Measurements from ENCODE around the gene FAM9C. TPM values are rescaled to one million over a fixed set of nuclear protein-coding genes. Genes with fewer than 3 reads are reported as not detected.

FAM9C gene
- total RNA-seq, 1 experiment from 2014 or later: not detected

DNA sequence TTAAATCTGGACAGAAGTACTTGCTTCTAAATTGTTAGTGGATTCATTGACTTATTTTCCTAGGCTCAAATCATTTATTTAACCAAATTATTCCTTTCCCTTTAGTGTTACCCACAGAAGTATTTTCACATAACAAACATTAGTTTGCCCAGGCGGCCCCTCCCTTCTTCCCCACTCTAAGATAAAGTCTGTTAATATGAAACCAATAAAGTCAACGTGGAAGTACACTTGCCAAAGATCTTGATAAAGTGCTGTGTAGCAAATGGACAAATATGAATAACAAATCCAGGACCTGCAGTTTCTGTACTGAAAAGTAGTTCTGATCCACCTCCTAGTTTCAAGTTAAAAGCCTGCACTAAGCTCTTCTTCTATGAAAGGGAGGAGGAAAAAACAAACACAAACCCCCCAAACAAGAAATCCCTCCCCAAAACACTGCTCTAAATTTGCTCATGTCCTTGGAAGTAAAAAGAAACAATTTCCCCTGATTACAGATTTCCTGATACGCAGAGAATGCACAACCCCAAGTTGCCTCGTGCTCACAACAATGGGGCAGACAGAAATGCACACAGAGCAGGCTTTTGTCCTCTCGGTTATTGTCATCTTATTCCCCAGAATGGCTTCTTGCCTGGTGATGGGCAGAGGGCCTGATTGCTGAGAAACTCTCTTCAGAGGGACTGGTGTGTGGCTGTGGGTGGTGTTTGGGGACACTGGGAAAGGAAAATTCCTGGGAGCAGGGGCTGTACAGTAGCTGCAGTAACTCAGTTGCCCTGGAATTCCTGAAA lies 46.3 kb downstream of the FAM9C start:
- Mint-ChIP-seq H3K27ac (ENCODE audit: low read depth, unreplicated experiment) (no peak overlapping the region), H3K4me1 (ENCODE audit: insufficient read depth, unreplicated experiment) (no peaks in the 10 kb centered on the region)

DNA sequence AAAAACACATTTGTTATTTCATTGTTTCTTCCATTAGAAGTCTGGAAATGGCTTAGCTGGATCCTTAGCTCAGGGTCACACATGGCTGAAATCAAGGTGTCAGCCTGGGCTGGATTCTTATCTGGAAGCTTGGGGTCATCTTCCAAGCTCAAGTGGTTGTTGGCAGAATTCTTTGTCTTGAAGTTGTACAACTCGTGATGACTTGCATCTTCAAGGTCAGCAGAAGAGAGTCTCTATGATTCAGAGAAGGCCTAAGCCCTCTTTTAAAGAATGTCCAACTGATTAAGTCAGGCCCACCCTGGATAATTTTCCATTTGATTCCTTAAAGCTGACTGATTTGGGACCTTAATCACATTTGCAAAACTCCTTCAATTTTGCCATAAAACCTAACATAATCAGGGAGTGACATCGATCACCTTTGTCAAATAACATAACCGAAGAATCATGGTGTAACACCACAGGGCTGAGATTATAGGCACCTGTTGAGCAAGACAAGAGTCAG lies 47.4 kb downstream of the FAM9C start:
- no TSS peak for BruUV-seq (replicated peaks)
- Mint-ChIP-seq H3K4me1 (ENCODE audit: insufficient read depth, unreplicated experiment) (no peaks in the 10 kb centered on the region), H3K27me3 (ENCODE audit: insufficient read depth, unreplicated experiment) (peaks cover 18% of the 10 kb centered on the region), H3K4me3 (ENCODE audit: unreplicated experiment) (no peak overlapping the region), H3K27ac (ENCODE audit: low read depth, unreplicated experiment) (no peak overlapping the region), H3K36me3 (ENCODE audit: insufficient read depth, unreplicated experiment) (no peaks in the 10 kb centered on the region), H3K9me3 (ENCODE audit: unreplicated experiment) (no peaks in the 10 kb centered on the region)
- CTCF ChIA-PET: interaction anchor here (0.6 kb wide), 1 partner anchor 178 kb away, joined by 3 read pairs; no protein-coding TSS in a partner anchor
- no peak for TF ChIP-seq CTCF (IDR thresholded peaks at IDR 0.05; ENCODE audit: unreplicated experiment)
- intact Hi-C loops (cut with micrococcal nuclease): no loop called here
- POLR2A ChIA-PET: no interaction called here
- DNase-seq (ENCODE audit: unreplicated experiment): no peak

More for the DNA sequence above, 46.3 kb downstream of the FAM9C start:
- BruUV-seq (replicated peaks): no TSS peak
- POLR2A ChIA-PET: interaction anchor here (0.6 kb wide), 1 partner anchor 12 kb away, joined by 3 read pairs; no protein-coding TSS in a partner anchor
- peaks cover 14% of the 10 kb centered on the region for H3K27me3 Mint-ChIP-seq (ENCODE audit: insufficient read depth, unreplicated experiment)
- no peaks in the 10 kb centered on the region for H3K36me3 Mint-ChIP-seq (ENCODE audit: insufficient read depth, unreplicated experiment)
- DNase-seq (ENCODE audit: unreplicated experiment): no peak
- TF ChIP-seq CTCF (IDR thresholded peaks at IDR 0.05; ENCODE audit: unreplicated experiment): no peak
- intact Hi-C loops (cut with micrococcal nuclease): no loop called here
- H3K4me3 Mint-ChIP-seq (ENCODE audit: unreplicated experiment): no peak overlapping the region
- H3K9me3 Mint-ChIP-seq (ENCODE audit: unreplicated experiment): no peaks in the 10 kb centered on the region
- CTCF ChIA-PET: interaction anchor here (0.6 to 0.7 kb wide), 2 partner anchors 20 to 833 kb away, joined by 3 read pairs; no protein-coding TSS in a partner anchor

DNA sequence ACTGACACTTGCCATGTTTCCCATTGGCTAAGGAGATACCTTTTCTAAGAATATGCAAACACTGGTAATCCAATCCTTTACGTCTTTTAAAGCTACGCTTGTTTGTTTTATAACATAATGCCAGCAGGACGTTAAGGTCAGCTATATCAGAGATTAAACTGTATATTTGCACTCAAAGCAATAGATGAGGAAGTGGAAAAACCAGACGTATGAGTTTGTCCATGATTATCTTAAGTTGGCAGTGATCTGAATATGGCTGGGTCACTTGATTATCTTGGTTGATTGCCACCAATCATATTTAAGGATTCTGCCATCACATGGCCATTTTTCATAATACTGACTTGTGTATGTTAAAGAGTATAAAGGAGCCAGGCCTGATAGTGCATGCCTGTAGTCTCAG lies 50.1 kb downstream of the FAM9C start:
- Mint-ChIP-seq H3K9me3 (ENCODE audit: unreplicated experiment) (no peaks in the 10 kb centered on the region), H3K4me3 (ENCODE audit: unreplicated experiment) (no peak overlapping the region), H3K27me3 (ENCODE audit: insufficient read depth, unreplicated experiment) (peaks cover 28% of the 10 kb centered on the region), H3K36me3 (ENCODE audit: insufficient read depth, unreplicated experiment) (no peaks in the 10 kb centered on the region), H3K27ac (ENCODE audit: low read depth, unreplicated experiment) (no peak overlapping the region), H3K4me1 (ENCODE audit: insufficient read depth, unreplicated experiment) (no peaks in the 10 kb centered on the region)
- CTCF ChIA-PET: interaction anchor here (1.7 kb wide), 1 partner anchor 13 kb away, joined by 5 read pairs; no protein-coding TSS in a partner anchor
- BruUV-seq (replicated peaks): no TSS peak
- intact Hi-C loops (cut with micrococcal nuclease): no loop called here
- POLR2A ChIA-PET: no interaction called here
- DNase-seq (ENCODE audit: unreplicated experiment): no peak
- no peak for TF ChIP-seq CTCF (IDR thresholded peaks at IDR 0.05; ENCODE audit: unreplicated experiment)

DNA sequence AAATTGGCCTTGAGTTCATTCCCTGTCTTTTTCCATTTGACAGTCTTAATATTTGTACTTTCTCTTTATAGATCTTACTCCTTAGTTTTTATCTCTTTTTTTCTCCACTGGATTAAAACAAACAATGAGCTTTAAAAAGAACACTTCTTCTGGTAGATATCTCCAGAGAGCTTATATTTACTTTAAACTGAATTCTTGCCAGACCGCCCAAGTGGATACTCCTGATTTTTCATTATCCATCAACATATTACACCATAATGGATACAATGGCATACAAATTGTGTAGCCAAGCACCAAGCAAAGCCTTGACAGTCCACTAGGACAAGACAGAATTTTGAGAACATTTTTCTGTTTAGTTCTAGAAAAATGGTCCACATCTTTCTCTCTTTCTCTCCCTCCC lies 50.6 kb downstream of the FAM9C start:
- intact Hi-C loops (cut with micrococcal nuclease): no loop called here
- H3K9me3 Mint-ChIP-seq (ENCODE audit: unreplicated experiment): no peaks in the 10 kb centered on the region
- CTCF ChIA-PET: interaction anchor here (1.7 kb wide), 1 partner anchor 14 kb away, joined by 5 read pairs; no protein-coding TSS in a partner anchor
- POLR2A ChIA-PET: no interaction called here
- no peak overlapping the region for H3K4me3 Mint-ChIP-seq (ENCODE audit: unreplicated experiment)
- no peaks in the 10 kb centered on the region for H3K36me3 Mint-ChIP-seq (ENCODE audit: insufficient read depth, unreplicated experiment)
- no peak for DNase-seq (ENCODE audit: unreplicated experiment)
- H3K27me3 Mint-ChIP-seq (ENCODE audit: insufficient read depth, unreplicated experiment): peaks cover 28% of the 10 kb centered on the region
- H3K27ac Mint-ChIP-seq (ENCODE audit: low read depth, unreplicated experiment): no peak overlapping the region
- no peaks in the 10 kb centered on the region for H3K4me1 Mint-ChIP-seq (ENCODE audit: insufficient read depth, unreplicated experiment)
- TF ChIP-seq CTCF (IDR thresholded peaks at IDR 0.05; ENCODE audit: unreplicated experiment): no peak
- no TSS peak for BruUV-seq (replicated peaks)

Measured in MCF 10A (cell line).